Liver (tissue), 3 donors: ENCODE results near the gene MYB.

ENCODE experiments used
- FOXA1 ChIP-seq: IDR thresholded peaks from 2 replicates; pipeline ENCODE4 v1.6.1; 2016; ENCODE audit warnings: antibody characterized with exemption
- GABPA ChIP-seq, 2 donors: IDR thresholded peaks in 1 of 2; conservative IDR thresholded peaks in 1 of 2; 2 replicates each; pipeline ENCODE4 v1.6.1; 2016; ENCODE audit warnings: antibody characterized with exemption in 2 of 2, mild to moderate bottlenecking in 1 of 2, moderate library complexity in 1 of 2
- JUND ChIP-seq, 2 donors: IDR thresholded peaks; 2 replicates each; pipeline ENCODE4 v1.6.1; 2016; ENCODE audit warnings: antibody characterized with exemption in 2 of 2
- YY1 ChIP-seq: IDR thresholded peaks from 2 replicates; pipeline ENCODE4 v1.6.1; 2016; ENCODE audit warnings: antibody characterized with exemption, mild to moderate bottlenecking
- TF ChIP-seq, protein P1 (sequence below): fragments of 150-350 bp; IDR thresholded peaks from 2 replicates; pipeline ENCODE4 v1.5.1; 2017; ENCODE audit warnings: improper control_type of control experiment, low read depth, low read length; ENCODE audit not compliant: missing input control
- TF ChIP-seq, protein P2 (sequence below): IDR thresholded peaks from 2 replicates; pipeline ENCODE4 v1.6.1; 2016; ENCODE audit warnings: antibody characterized with exemption, mild to moderate bottlenecking
- TF ChIP-seq, protein P3 (sequence below): IDR thresholded peaks from 2 replicates; pipeline ENCODE4 v1.6.1; 2016; ENCODE audit warnings: antibody characterized with exemption
- donor health status: healthy.
- donor health status: healthy.

DNA sequence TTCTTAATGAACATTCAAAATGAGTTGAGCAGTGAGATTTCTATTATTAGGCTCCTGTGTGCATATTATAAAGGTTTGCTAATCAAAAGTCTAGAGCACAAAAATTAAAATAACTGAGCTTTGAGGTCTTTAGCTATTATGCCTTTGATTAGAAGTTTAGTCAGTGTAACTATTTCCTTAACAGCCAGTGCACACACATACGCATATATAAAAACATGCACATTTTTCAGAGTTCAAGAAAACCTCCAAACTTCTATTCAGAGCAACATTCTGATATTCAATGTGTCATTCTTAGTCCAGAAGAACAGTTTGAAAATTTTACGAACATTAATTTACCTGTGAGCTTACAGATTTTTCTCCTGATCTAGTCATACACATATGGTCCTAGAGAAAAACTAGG is 48.3 kb upstream of the MYB start:
- TF ChIP-seq, protein P1, sequence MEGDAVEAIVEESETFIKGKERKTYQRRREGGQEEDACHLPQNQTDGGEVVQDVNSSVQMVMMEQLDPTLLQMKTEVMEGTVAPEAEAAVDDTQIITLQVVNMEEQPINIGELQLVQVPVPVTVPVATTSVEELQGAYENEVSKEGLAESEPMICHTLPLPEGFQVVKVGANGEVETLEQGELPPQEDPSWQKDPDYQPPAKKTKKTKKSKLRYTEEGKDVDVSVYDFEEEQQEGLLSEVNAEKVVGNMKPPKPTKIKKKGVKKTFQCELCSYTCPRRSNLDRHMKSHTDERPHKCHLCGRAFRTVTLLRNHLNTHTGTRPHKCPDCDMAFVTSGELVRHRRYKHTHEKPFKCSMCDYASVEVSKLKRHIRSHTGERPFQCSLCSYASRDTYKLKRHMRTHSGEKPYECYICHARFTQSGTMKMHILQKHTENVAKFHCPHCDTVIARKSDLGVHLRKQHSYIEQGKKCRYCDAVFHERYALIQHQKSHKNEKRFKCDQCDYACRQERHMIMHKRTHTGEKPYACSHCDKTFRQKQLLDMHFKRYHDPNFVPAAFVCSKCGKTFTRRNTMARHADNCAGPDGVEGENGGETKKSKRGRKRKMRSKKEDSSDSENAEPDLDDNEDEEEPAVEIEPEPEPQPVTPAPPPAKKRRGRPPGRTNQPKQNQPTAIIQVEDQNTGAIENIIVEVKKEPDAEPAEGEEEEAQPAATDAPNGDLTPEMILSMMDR, result no peak
- TF ChIP-seq GABPA (IDR thresholded peaks at IDR 0.05 in 1 of 2, conservative IDR thresholded peaks at IDR 0.05 in 1 of 2) (no peak), JUND (IDR thresholded peaks at IDR 0.05) (no peak), YY1 (no peak), FOXA1 (no peak)
- TF ChIP-seq, protein P2, sequence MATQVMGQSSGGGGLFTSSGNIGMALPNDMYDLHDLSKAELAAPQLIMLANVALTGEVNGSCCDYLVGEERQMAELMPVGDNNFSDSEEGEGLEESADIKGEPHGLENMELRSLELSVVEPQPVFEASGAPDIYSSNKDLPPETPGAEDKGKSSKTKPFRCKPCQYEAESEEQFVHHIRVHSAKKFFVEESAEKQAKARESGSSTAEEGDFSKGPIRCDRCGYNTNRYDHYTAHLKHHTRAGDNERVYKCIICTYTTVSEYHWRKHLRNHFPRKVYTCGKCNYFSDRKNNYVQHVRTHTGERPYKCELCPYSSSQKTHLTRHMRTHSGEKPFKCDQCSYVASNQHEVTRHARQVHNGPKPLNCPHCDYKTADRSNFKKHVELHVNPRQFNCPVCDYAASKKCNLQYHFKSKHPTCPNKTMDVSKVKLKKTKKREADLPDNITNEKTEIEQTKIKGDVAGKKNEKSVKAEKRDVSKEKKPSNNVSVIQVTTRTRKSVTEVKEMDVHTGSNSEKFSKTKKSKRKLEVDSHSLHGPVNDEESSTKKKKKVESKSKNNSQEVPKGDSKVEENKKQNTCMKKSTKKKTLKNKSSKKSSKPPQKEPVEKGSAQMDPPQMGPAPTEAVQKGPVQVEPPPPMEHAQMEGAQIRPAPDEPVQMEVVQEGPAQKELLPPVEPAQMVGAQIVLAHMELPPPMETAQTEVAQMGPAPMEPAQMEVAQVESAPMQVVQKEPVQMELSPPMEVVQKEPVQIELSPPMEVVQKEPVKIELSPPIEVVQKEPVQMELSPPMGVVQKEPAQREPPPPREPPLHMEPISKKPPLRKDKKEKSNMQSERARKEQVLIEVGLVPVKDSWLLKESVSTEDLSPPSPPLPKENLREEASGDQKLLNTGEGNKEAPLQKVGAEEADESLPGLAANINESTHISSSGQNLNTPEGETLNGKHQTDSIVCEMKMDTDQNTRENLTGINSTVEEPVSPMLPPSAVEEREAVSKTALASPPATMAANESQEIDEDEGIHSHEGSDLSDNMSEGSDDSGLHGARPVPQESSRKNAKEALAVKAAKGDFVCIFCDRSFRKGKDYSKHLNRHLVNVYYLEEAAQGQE, result no peak
- TF ChIP-seq, protein P3, sequence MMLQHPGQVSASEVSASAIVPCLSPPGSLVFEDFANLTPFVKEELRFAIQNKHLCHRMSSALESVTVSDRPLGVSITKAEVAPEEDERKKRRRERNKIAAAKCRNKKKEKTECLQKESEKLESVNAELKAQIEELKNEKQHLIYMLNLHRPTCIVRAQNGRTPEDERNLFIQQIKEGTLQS, result no peak
